ENCODE data around the gene METTL2A.
"Not testable (repeated sequence)": the region's sequence is repeated elsewhere in the genome, so short reads cannot be mapped to it uniquely, and the experiment has no call there.

The METTL2A gene, protein sequence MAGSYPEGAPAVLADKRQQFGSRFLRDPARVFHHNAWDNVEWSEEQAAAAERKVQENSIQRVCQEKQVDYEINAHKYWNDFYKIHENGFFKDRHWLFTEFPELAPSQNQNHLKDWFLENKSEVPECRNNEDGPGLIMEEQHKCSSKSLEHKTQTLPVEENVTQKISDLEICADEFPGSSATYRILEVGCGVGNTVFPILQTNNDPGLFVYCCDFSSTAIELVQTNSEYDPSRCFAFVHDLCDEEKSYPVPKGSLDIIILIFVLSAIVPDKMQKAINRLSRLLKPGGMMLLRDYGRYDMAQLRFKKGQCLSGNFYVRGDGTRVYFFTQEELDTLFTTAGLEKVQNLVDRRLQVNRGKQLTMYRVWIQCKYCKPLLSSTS

DNA sequence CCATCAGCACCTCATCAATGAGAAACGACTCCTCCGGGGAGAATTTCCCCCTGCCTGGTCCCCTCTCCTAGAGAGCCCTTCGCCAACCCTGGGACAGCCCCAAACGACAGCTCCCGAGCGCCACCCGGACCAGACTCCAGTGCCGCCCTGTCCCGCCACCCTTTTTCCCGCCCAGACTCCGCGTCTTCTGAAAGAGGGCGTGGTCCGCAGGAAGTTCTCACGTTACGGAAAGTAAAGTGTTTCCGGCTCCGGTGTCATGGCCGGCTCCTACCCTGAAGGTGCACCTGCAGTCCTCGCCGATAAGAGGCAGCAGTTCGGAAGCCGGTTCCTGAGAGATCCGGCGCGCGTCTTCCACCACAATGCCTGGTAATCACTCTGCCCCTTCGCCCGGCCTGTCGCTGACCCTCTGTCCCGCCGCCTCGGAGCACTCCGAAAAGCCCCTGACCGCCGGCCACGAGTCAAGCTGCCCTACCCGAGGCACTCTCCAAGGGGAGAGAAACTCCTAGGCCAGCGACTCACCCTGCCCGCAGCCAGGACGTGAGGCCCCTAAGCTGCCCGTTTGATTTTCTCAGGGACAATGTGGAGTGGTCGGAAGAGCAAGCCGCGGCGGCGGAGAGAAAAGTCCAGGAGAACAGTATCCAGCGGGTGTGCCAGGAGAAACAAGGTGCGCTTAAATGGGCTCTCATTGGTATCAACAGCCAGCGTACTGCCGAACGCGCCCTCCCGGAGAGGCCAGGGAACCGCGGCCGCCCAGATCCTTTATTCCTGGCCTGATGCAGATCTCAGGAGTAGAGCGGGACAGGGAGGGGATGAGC is at the start of gene METTL2A:
METTL2A (plus strand) TSS at position 251 of the 815 bp plus-strand sequence; CDS start at position 257, 6 bp downstream.
- peak; percentile 76 for DNase-seq

DNA sequence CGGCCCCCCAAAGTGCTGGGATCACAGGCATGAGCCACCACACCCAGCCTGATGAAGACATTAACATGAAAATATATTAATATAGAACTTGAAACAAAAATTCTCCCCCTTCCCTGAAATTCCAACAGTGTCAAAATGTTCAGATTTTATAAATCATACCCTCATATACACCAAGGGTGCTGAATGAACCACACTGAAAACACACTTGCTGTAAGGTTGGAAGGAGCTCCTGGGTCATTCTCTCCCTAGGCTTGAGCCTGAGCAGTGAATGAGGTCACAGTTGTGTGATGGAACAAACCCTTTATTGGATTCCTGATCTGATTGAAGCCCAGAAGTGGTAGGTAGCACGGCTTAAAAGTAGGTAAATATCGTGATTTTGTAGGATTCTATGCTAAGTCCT is 43.4 kb upstream of the METTL2A start, which contains the start of gene EFCAB3:
EFCAB3 (plus strand) TSS at position 301 of the 400 bp plus-strand sequence. CDS start 2,427 bp downstream, outside the sequence.
- no peak for DNase-seq

DNA sequence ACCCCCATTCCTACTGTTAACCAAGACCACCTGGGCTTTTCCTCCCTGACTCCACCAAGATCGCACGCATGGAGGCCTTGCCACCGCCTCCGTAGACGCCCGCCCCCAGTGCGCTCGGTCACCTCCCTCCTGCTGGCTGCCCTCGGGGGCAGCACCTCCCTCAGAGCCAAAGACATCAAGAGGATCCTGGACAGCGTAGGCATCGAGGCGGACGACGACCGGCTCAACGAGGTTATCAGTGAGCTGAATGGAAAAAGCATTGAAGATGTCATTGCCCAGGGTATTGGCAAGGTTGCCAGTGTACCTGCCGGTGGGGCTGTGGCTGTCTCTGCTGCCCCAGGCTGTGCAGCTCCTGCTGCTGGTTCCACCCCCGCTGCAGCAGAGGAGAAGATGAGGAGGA is 42.1 kb upstream of the METTL2A start:
- DNase-seq = no peak

DNA sequence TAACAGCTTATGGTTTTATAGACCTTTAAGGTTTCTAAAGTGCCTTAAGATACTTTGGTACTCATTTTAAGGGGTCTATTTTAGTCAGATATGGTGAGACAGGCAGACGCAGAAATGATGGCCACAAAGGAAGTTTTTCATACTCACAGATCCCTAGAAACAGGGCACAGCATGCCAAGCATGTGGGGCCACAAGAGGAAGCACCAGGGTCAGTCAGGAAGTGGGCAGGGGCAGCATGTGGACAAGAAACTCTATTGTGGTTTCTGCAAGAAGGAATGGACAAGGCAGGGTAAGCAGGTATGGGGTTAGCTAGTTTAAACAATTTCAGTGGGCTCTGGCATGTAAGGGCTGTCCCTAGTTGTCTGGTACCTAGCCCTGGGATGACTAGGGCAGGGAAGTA is 34.8 kb upstream of the METTL2A start:
- no peak for DNase-seq

DNA sequence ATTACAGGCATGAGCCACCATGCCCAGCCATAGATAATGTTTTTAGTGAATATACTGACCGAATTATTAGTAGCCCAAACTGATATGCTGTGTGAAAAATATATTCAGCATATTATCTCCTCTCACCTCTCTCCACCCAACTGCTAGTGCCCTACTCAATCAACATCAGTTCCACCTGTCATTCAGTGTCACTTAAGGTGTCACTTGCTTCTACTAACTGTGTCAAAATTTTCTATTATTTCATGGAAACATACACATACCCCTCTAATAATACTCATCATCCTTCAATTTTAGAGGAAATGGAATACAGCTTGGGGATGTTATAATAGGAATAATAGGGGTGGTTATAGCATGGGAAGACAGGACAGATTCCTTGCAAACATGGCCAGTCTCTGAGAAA is 30.8 kb upstream of the METTL2A start:
- DNase-seq = no peak

DNA sequence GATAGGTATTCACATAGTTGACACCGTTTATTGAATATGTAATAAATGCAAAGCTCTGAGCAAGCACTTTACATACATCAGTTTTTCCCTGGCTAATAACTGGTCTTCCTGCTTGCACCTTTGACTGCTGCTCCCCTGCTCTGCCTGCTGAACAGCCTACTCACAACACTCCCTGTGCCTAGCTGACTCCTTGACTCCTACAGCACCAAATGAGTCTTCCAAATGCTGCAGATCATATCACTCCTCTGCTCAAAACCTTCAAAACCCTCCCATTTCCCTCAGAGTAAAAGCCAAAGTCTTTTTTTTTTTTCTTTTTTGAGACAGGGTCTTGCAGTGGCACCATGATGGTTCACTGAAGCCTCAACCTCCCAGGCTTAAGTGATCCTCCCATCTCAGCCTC is 24.8 kb upstream of the METTL2A start:
- DNase-seq = no peak

DNA sequence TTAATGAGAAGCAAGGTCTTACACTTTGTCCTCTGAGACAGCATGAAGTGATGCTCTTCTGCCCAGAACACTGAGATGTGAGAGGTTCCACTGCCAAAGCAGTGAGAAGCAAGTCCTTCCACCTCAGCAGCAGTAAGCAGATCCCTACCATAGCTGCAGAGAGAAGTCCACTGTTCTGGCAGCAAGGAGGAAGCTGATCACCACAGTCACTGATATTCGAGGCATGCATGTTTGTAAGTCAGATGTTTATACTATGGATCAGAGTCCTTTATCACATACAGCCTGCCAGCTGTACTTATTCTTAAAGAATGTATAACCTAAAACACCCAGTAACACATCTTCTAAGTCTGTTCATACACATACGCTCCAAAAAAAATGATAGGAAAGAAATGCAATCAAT is 18.2 kb upstream of the METTL2A start:
- no peak for DNase-seq

DNA sequence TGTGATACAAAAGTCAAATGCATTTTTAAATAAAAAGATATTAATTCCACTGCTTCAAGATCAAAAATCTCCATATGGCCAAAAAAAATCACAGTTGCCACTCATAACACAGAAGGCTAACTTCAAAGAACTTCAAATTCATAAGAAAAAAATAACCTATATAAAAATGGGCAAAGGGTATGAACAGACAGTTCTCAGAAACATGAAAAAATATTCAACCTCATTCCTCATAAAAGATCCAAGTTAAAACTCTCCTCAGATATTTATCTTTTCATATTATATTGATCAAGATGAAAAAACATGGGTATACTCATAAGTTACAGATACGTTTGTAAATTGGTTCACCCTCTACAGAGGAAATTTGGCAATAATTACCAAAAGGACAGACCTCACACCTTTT is 10.6 kb upstream of the METTL2A start:
- DNase-seq = not testable (repeated sequence)

DNA sequence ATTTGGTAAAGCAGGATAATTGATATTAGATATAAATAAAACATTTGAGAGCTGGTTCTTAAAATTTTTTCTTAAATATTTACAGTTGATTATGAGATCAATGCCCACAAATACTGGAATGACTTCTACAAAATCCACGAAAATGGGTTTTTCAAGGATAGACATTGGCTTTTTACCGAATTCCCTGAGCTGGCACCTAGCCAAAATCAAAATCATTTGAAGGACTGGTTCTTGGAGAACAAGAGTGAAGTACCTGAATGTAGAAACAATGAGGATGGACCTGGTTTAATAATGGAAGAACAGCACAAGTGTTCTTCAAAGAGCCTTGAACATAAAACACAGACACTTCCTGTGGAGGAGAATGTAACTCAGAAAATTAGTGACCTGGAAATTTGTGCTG is 2.5 kb downstream of the METTL2A start:
- DNase-seq = not testable (repeated sequence)

DNA sequence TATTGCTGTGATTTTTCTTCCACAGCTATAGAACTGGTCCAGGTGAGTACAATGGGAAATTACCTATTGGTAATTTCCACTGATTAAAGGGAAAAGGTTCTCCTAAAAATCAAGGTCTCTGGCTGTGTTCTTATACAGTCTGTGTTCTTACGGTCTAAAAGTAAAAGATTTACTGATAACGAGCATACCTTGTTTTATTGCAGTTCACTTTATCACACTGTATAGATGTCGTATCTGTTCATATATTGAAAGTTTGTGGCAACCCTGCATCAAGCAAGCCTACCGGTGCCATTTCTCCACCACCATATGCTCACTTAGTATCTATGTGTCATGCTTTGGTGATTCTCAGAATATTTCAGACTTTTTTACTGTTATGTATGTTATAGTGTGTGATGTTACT is 11.6 kb downstream of the METTL2A start:
- not testable (repeated sequence) for DNase-seq

DNA sequence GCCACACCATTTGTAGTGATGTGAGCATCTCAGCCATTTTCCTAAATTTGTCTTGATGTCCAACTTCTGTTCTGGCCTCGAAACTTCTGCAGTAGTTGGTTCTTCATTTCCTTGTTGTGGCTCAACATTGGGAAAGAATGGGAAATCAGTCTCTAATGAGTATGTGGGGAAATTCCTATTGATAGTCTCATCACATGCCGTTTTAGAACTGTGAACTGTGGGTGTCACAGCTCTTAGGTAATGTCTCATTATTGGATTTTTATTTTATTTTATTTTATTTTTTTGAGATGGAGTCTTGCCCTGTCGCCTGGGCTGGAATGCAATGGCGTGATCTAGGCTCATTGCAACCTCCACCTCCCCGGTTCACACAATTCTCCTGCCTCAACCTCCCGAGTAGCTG is 17.5 kb downstream of the METTL2A start:
- not testable (repeated sequence) for DNase-seq

DNA sequence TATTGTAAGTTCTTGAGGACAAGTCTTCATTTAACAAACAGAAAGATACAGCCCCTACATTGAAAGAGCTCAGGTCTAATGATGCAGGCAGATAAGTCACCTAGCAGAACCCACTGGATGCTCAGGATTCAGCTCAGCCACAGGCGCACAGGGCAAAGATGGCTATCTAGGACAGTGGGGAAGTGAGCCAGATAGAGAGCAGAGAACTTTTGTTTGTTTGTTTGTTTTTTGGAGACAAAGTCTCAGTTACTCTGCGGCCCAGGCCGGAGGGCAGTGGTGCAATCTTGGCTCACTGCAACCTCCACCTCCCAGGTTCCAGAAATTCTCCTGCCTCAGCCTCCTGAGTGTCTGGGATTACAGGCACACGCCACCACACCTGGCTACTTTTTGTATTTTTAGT is 20.4 kb downstream of the METTL2A start:
- DNase-seq = no peak

DNA sequence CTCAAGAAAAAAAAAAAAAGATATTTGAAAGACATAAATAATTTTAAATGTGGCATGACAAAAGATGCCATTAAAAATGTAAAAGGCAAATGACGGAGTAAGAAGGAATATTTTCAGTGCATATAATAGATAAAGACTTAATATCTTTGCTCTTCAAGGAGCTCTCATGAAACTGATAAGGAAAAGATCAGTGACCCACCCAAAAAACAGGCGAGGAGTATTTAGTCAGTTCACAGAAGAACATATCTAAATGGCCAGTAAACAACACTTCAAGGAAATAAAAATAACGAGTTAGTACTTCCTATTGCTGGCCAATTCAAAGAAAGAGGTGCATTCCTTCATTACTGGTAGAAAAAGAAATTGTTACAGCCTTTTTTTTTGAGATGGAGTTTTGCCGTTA is 22.1 kb downstream of the METTL2A start:
- not testable (repeated sequence) for DNase-seq

DNA sequence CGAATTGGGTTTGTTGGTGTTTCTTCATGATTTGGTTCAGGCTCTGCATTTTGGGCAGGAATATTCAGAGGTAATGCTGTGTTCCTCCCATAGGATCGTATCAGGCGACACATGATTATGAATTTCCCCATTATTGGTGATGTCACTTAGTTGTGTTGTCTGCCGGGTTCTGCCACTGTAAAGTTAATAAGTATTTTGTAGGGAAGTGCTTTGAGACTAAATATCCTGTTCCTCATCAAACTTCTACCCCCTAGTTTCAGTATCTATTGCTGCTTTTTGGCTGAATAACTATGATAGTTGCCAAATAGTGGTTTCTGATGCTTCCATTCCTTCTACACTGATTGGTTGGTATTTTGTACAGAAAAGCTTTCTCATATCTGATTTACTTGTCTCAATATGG is 28.5 kb downstream of the METTL2A start:
- not testable (repeated sequence) for DNase-seq

DNA sequence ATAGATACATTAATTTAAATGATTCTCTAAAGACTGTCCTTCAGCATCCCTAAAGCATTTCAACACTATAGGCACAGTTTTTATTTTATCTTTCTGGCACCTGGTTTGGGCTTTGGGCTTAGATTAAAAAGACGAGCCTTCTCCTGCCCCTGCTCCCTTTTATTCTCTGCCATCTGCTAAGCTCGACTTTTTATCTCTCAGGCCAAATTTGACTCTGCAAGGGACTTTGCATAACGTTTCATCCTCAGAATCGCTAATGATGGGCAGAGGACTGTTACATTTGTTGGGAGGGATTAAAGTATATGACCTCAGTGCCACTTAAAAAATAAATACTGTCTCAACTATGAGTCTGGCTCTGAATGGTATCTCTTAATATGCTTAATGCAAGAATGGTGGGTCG is 29.3 kb downstream of the METTL2A start:
- not testable (repeated sequence) for DNase-seq

DNA sequence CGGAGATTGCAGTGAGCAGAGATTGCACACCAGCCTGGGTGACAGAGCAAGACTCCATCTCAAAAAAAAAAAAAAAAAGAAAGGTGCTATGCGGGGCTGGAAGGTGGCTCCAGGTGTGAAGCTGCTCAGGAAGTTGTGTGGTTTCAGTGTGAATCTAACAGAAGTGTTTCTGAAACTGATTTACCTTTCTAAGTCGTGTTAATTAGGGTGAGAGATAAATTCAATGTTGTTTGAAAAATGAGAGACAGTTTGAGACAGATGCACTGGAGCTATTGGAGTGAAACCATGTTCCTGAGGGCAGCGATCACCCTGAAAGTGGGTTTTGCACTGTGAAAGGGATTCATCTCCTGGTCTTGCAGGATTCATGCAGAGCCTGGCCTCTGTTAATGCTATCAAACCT is 30.0 kb downstream of the METTL2A start:
- DNase-seq = not testable (repeated sequence)

DNA sequence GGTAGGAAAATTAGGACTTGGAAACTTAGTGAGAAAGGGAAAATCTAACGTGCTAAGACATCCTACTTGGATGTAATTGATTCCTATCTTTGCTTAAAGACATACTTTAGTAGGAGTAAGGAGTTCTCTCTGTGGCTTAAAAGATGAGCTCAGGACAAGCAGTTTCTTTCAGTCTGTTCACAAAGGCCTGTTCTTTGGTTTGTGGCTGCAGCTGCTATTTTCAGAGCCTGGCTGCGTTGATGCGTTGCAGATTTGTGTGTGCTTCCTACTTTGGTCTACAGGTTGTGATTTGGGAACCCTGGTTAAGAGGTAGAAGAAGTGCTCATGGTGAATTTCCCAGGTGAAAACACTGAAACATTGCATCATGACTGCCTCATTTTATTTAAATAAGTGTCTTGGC is 30.4 kb downstream of the METTL2A start:
- not testable (repeated sequence) for DNase-seq

DNA sequence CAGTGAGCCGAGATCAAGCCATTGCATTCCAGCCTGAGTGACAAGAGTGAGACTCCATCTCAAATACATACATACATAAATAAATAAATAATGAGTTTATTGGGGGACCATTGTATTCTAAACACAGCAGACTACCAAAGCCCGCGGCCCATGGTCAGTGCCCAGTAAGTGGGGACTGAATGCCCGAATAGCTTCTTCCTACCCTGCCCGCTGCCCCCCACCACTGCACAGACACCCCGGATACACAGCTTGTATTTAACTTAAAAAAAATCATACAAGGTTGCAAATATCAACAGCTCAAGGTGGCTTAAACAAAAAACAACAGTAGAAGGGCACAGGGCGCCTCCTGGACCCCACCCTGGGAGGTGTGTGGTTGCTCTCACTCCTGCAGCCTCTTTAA is 32.3 kb downstream of the METTL2A start:
- DNase-seq = no peak

DNA sequence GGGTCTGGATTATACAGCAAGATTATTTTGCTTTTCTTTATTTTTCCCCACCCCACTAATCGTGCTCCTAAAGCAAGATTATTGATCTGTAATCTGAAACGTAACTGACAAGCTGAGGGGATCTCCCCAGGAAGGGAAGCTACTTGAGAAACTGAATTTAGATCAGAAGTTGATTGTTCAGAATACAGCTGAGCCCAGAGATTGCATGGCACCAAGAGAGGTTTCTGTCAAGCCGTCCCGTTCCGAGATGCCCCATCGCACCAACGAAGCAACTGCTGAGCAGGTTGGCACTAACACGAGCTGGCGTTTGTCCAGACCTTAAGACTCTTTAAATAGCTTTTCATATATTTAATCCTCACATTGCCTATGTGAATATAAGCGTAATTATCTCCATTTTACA is 34.8 kb downstream of the METTL2A start:
- not testable (repeated sequence) for DNase-seq

DNA sequence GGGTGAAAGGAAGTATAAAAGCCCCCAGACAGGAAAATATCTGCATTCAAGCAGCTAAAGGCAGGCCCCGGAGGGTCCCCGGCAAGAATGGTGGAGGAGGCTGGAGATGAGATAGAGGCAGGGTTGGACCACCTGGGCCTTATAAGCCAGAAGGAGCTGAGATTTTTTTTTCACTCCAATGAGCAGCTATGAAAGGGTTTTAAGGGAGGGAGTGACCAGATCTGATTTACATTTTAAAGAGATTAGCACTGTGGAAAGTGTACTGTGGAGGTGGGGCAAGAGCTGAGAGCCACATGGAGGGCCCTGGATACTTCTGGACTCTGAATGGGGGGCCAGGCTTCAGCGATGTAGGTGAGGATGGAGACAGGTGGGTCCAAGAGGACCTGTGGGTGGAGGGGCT is 40.7 kb downstream of the METTL2A start:
- DNase-seq = not testable (repeated sequence)

DNA sequence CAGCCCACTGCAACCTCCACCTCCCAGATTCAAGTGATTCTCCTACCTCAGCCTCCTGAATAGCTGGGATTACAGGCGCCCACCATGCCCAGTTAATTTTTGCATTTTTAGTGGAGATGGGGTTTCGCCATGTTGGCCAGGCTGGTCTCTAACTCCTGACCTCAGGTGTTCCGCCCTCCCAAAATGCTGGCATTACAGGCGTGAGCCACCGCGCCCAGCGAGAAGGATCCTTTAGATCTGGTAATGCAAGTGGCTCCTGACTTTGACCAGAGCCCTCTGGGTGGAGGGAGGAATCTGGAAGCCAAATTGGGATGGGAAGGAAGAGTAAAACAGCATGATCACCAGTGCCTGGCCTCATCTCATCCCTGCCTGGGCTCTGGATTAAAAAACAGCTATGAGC is 41.6 kb downstream of the METTL2A start:
- DNase-seq = not testable (repeated sequence)

DNA sequence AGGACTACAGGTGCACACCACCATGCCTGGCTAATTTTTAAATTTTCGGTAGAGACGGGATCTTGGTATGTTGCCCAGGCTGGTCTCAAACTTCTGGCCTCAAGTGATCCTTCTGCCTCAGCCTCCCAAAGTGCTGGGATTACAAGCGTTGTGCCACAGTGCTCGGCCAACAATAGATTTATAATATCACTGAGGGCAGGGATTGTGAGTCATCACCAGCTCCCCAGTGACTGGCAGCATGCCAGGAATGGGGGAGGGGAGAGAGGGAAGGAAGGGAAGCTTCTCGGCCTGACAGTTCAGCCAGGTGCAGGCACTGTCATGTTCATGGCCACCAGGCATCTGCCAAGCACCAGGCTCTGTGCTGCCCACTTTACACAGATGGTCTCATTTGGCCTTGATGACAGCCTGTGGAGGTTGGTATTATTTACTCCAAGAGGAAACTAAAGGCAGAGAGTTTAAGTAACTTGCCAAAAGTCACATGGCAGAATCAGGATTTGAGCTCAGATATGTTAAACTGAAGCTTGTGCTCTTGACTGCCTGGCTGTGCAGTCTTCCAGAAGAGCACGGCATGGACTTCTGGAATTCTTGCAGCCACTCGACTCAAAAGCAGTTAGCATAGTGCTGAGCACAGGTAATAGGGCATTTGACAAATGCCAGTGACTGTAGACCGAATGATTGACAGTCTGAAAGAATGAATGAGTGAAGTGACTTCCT is 47.1 kb downstream of the METTL2A start:
- DNase-seq = peak; percentile 63

DNA sequence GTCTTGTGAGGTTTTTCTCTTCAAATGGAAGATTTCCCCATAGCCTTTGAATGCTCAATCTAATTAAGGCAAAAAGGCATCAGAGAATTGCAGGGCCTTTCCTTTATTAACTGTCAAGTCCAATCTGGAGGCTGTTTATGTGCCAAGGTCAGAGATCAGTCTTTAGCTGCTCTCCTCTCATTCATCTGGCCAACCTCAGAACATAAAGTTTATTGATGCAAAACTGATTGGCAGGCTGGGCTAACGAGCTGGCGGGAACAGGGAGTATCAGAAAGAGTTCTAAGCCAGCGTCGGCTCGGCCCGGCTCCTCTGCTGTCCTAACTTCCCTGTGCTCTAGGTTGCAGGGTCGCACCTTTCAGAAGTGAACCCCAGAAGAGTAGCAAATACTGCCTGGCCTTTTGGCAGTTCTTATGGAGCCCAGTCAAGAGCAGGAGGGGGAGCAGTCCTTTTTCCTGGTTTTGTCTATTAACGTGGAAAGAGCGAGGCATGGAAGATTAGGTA is 47.7 kb downstream of the METTL2A start:
- not testable (repeated sequence) for DNase-seq

Measured in stimulated activated CD4-positive, alpha-beta T cell treated with anti-CD3 and anti-CD28 coated beads, Interleukin-12 subunit alpha, Interleukin-12 subunit beta, amount 100 ng/mL, for 4 hours (primary cell).